Measurements from ENCODE around the gene CACNG1.

GRCh38 chr17:67032985-67033384, 11.4 kb upstream of the CACNG1 start:
- no peak for TF ChIP-seq CTCF (IDR thresholded peaks at IDR 0.05)
- TF ChIP-seq EZH2phosphoT487 (IDR thresholded peaks at IDR 0.05), result no peak
- no peak for TF ChIP-seq EZH2 (IDR thresholded peaks at IDR 0.05)

Measured in neural progenitor cell (in vitro differentiated cells).